Right atrium auricular region (tissue), 2 donors: ENCODE measurements around the gene HSPA1B. TPM values are rescaled to one million over a fixed set of nuclear protein-coding genes. Genes with fewer than 3 reads are reported as not detected.

Source experiments
- DNase-seq: peaks from one replicate; pipeline ENCODE4 v3.0.0-alpha.2; 2019; ENCODE audit warnings: low spot score
- H3K27ac ChIP-seq, 2 donors: fragments of 200-600 bp; sonication (generic); 1 replicate in 1 of 2; 2 replicates in 1 of 2; pipeline ENCODE4 v1.5.1; 2016 to 2019
- H3K27me3 ChIP-seq, 2 donors: fragments of 200-600 bp; sonication (generic); one replicate each; pipeline versions ENCODE4 v1.5.1 to v1.6.0; 2017 to 2019
- H3K36me3 ChIP-seq: fragments of 200-600 bp; sonication (generic); one replicate; pipeline ENCODE4 v1.5.1; 2016
- H3K4me1 ChIP-seq, 2 donors: fragments of 200-600 bp; sonication (generic); one replicate each; pipeline versions ENCODE4 v1.5.1 to v1.6.0; 2017 to 2019
- H3K4me3 ChIP-seq, 2 donors: fragments of 200-600 bp; sonication (generic); 1 replicate in 1 of 2; 2 replicates in 1 of 2; pipeline ENCODE4 v1.5.1; 2017 to 2019; ENCODE audit warnings: mild to moderate bottlenecking in 1 of 2, moderate library complexity in 1 of 2
- H3K9me3 ChIP-seq, 2 donors: fragments of 200-600 bp; sonication (generic); one replicate each; pipeline ENCODE4 v1.5.1; 2019
- total RNA-seq, 2 donors: library from RNA; depleted of rRNA; stranded (reverse); fragments of >200 nt; gene quantifications; one replicate each; pipeline ENCODE4 v1.1.0, GENCODE V29; 2016
- TF ChIP-seq, protein P1 (sequence below), 2 donors: fragments of 200-600 bp; sonication (generic); IDR thresholded peaks; one replicate each; pipeline ENCODE4 v1.5.1; 2019; ENCODE audit warnings: antibody characterized with exemption in 2 of 2

The HSPA1B gene
- total RNA-seq, 2 donors from 2014 or later = 131 to 232 TPM

DNA sequence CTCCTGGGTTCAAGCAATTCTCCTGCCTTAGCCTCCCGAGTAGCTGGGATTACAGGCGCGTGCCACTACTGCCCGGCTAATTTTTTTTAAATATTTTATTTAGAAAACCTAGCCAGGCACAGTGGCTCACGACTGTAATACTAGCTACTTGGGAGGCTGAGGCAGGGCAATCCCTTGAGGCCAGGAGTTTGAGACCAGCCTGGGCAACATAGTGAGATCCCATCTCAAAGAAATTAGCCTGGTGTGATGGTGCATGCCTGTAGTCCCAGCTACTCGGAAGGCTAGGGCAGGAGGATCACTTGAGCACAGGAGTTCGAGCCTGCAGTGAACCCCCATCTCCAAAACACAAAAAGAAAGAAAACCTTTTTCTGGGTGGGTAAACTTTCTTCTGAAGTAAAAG, 48.8 kb downstream of the HSPA1B start:
- Histone ChIP-seq H3K27ac (no peak overlapping the region), H3K36me3 (peaks cover 17% of the 10 kb centered on the region), H3K27me3 (no peaks in the 10 kb centered on the region), H3K4me3 (no peak overlapping the region), H3K4me1 (no peaks in the 10 kb centered on the region), H3K9me3 (no peaks in the 10 kb centered on the region)
- no peak for DNase-seq
- TF ChIP-seq, protein P1, sequence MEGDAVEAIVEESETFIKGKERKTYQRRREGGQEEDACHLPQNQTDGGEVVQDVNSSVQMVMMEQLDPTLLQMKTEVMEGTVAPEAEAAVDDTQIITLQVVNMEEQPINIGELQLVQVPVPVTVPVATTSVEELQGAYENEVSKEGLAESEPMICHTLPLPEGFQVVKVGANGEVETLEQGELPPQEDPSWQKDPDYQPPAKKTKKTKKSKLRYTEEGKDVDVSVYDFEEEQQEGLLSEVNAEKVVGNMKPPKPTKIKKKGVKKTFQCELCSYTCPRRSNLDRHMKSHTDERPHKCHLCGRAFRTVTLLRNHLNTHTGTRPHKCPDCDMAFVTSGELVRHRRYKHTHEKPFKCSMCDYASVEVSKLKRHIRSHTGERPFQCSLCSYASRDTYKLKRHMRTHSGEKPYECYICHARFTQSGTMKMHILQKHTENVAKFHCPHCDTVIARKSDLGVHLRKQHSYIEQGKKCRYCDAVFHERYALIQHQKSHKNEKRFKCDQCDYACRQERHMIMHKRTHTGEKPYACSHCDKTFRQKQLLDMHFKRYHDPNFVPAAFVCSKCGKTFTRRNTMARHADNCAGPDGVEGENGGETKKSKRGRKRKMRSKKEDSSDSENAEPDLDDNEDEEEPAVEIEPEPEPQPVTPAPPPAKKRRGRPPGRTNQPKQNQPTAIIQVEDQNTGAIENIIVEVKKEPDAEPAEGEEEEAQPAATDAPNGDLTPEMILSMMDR (IDR thresholded peaks at IDR 0.05) = no peak

DNA sequence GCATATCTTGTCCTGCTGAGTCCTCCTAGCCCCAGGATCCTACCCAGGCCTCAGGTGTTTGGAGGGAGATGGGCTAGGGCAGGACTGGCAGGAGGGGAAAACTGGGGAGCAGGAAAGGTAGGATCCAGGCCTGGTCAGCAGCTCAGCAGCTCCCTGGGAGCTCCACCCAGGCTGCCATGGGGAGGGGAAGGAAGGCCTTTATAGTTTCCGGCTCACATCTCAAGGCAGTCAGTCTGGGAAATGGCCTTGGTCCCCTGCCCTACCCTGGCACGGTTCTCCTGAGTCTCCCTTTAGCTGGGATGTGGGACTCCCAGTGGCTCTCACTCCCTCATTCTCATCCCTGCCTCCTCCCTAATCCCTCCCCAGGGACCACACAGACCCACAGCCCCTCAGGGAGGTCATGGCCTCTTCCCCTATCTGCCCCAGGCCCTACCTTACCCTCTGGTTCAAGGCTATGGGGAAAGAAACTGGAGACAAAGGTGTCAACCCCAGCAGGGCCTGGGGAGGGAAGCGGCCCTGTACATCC, 49.6 kb downstream of the HSPA1B start:
- H3K4me1 ChIP-seq = no peaks in the 10 kb centered on the region
- H3K36me3 ChIP-seq = peaks cover 25% of the 10 kb centered on the region
- TF ChIP-seq, protein P1 (IDR thresholded peaks at IDR 0.05) = no peak
- DNase-seq = no peak
- no peak overlapping the region for H3K27ac ChIP-seq
- no peak overlapping the region for H3K4me3 ChIP-seq
- no peaks in the 10 kb centered on the region for H3K9me3 ChIP-seq
- no peaks in the 10 kb centered on the region for H3K27me3 ChIP-seq

DNA sequence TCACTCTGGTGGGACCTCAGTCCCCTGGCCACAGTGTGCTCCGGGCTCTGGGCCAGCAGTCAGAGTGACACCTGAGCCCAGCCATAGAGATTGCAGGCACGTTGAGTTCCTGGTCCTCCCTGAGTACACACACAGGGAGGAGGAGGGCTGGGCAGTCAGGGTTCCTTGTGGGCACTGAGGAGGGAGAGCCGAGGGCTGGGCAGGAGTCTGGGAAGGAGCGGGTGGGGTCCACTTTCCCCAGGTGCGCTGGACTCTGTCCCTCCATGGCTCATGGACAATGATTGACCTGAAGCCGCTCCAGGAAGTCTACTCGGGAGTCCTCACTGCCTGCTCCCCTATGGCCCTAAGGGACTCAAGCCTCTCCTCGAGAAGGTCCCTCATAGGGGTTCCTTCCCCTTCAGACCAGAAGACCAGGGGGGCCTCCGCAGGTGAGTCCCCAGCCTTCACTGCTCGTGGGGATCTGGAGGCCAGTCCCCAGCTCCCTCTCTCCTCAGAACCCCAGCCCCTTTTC, 50.2 kb downstream of the HSPA1B start:
- Histone ChIP-seq H3K9me3 (no peaks in the 10 kb centered on the region), H3K27ac (no peak overlapping the region), H3K36me3 (peaks cover 30% of the 10 kb centered on the region), H3K4me1 (no peaks in the 10 kb centered on the region), H3K4me3 (no peak overlapping the region), H3K27me3 (no peaks in the 10 kb centered on the region)
- DNase-seq = no peak
- TF ChIP-seq, protein P1 (IDR thresholded peaks at IDR 0.05) = no peak

DNA sequence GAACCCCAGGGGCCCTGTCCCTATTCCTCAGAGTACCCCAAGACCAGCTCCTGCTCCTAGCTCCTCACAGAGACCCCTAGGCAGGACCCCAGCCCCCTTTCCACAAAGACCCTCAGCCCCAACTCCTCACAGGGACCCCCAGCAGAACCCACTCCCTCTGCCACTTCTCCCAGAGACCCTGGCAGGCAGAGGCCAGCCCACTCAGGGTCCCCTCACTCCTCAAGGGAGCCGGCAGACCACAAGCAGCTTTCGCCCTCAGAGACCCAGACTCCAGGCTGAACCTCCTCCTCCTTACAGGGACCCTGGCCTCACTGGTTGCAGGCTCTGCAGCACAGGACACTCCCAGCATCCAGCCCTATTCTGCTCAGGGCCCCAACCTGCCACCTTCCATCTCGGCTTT, 50.7 kb downstream of the HSPA1B start:
- peaks cover 35% of the 10 kb centered on the region for H3K36me3 ChIP-seq
- no peaks in the 10 kb centered on the region for H3K9me3 ChIP-seq
- DNase-seq = no peak
- TF ChIP-seq, protein P1 (IDR thresholded peaks at IDR 0.05) = no peak
- no peak overlapping the region for H3K27ac ChIP-seq
- H3K4me3 ChIP-seq = no peak overlapping the region
- no peaks in the 10 kb centered on the region for H3K4me1 ChIP-seq
- H3K27me3 ChIP-seq = no peaks in the 10 kb centered on the region

DNA sequence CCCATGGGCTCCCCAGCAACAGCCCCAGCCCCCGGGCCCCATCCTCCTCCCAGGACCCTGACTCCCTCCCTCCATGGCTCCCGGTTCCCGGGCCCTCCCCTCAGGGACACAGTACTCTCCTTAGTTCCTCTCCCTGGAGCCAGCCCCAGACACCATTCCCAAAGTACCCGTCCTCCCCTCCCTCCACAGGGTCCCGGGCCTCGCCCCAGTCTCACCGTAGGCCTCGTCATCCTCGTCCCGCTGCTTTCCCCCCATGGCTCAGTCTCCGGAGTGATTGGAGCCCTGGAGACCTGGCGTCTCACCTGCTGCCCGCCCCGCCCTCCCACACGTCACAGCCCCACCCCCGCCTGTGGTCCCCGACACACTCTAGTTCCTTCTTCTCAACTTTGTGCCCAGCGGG, 51.2 kb downstream of the HSPA1B start, which contains the start of gene SLC44A4:
TSS of gene SLC44A4 (minus strand) at position 272 of the 400 bp plus-strand sequence. CDS start at position 255, 17 bp downstream.
- H3K27ac ChIP-seq = no peak within 1 kb of the TSS
- DNase-seq = no peak
- H3K4me3 ChIP-seq = no peak within 1 kb of the TSS
- no peaks in the 10 kb centered on the region for H3K4me1 ChIP-seq
- no peaks in the 10 kb centered on the region for H3K27me3 ChIP-seq
- no peaks in the 10 kb centered on the region for H3K9me3 ChIP-seq
- TF ChIP-seq, protein P1 (IDR thresholded peaks at IDR 0.05) = no peak
- peaks cover 40% of the 10 kb centered on the region for H3K36me3 ChIP-seq

DNA sequence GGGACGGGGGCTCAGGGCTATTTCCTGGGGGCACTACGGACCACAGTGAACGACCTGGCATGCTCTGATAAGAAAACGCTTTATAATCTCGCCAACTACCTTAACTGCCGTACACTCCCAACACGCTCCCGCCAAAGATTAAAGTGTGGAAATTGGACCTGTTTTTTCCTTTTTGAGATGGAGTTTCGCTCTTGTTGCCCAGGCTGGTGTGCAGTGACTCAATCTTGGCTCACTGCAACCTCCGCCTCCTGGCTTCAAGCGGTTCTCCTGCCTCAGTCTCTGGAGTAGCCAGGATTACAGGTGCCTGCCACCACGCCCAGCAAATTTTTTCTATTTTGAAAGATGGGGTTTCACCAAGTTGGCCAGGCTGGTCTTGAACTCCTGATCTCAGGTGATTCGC, 51.6 kb downstream of the HSPA1B start:
- H3K27me3 ChIP-seq = no peaks in the 10 kb centered on the region
- no peaks in the 10 kb centered on the region for H3K4me1 ChIP-seq
- TF ChIP-seq, protein P1 (IDR thresholded peaks at IDR 0.05) = no peak
- H3K36me3 ChIP-seq = peaks cover 44% of the 10 kb centered on the region
- H3K9me3 ChIP-seq = no peaks in the 10 kb centered on the region
- DNase-seq = no peak
- no peak overlapping the region for H3K4me3 ChIP-seq
- H3K27ac ChIP-seq = no peak overlapping the region
